Naive thymus-derived CD4-positive, alpha-beta T cell (primary cell): Measurements from ENCODE around the gene NR2F1. TPM values are rescaled to one million over a fixed set of nuclear protein-coding genes. Genes with fewer than 3 reads are reported as not detected.

Experiments used
- ATAC-seq: fragments of 150-1000 bp; cut with Tn5 transposase; 2 replicates; pipeline ENCODE4 v1.10.0; 2021; ENCODE audit warnings: mild to moderate bottlenecking, moderate library complexity
- CTCF ChIA-PET: fragments of 350-600 bp; sonication (Branson Sonifier 250); formaldehyde crosslinking; loops from one replicate; lab custom pipeline; 2021; ENCODE audit warnings: antibody characterized with exemption; lab: Charles Lee
- POLR2A ChIA-PET: fragments of 350-600 bp; sonication (Branson Sonifier 250); formaldehyde crosslinking; loops from one replicate; lab custom pipeline; 2021; ENCODE audit warnings: antibody characterized with exemption, inconsistent platforms; lab: Charles Lee
- DNase-seq, 9 donors: peaks; one replicate each; pipeline versions ENCODE4 v3.0.0 to v3.0.0-alpha.2; 2020 to 2022; ENCODE audit warnings: mixed read lengths in 1 of 9
- H3K27ac ChIP-seq: one replicate; pipeline ENCODE4 v1.7.0; 2013; ENCODE audit warnings: mild to moderate bottlenecking, low read depth, low read length, moderate library complexity
- H3K27me3 ChIP-seq, 2 donors: one replicate each; pipeline ENCODE4 v1.7.0; 2013; ENCODE audit warnings: low read length in 2 of 2, mild to moderate bottlenecking in 2 of 2, moderate library complexity in 2 of 2; ENCODE audit not compliant: control insufficient read depth in 2 of 2, insufficient read depth in 2 of 2
- H3K36me3 ChIP-seq, 3 experiments: 1 replicate in 2 of 3; 2 replicates in 1 of 3; pipeline ENCODE4 v1.7.0; 2013; ENCODE audit warnings: low read length in 3 of 3, mild to moderate bottlenecking in 3 of 3, moderate library complexity in 1 of 3; ENCODE audit not compliant: insufficient read depth in 3 of 3, control insufficient read depth in 2 of 3
- H3K4me1 ChIP-seq, 2 donors: one replicate each; pipeline ENCODE4 v1.7.0; 2013; ENCODE audit warnings: low read length in 2 of 2, mild to moderate bottlenecking in 2 of 2, moderate library complexity in 1 of 2; ENCODE audit not compliant: control insufficient read depth in 2 of 2, insufficient read depth in 2 of 2
- H3K4me3 ChIP-seq: 2 replicates; pipeline ENCODE4 v1.7.0; 2013; ENCODE audit warnings: mild to moderate bottlenecking, low read length
- H3K9me3 ChIP-seq, 3 experiments: 1 replicate in 2 of 3; 2 replicates in 1 of 3; pipeline ENCODE4 v1.7.0; 2013; ENCODE audit warnings: low read length in 3 of 3; ENCODE audit not compliant: control insufficient read depth in 2 of 3
- H3K27ac Mint-ChIP-seq, 9 donors: one replicate each; pipeline ENCODE4 v1.8.0; 2020 to 2022; ENCODE audit warnings: mixed read lengths in 9 of 9, mild to moderate bottlenecking in 8 of 9, moderate library complexity in 5 of 9, inconsistent platforms in 2 of 9
- H3K27me3 Mint-ChIP-seq, 5 donors: one replicate each; pipeline ENCODE4 v1.8.0; 2021 to 2022; ENCODE audit warnings: mixed read lengths in 5 of 5, mild to moderate bottlenecking in 1 of 5
- H3K36me3 Mint-ChIP-seq, 5 donors: one replicate each; pipeline ENCODE4 v1.8.0; 2020 to 2022; ENCODE audit warnings: mixed read lengths in 5 of 5, mild to moderate bottlenecking in 3 of 5, inconsistent platforms in 1 of 5
- H3K4me1 Mint-ChIP-seq, 7 donors: one replicate each; pipeline ENCODE4 v1.8.0; 2020 to 2022; ENCODE audit warnings: mixed read lengths in 7 of 7, mild to moderate bottlenecking in 3 of 7, inconsistent platforms in 1 of 7
- H3K4me3 Mint-ChIP-seq, 10 donors: one replicate each; pipeline ENCODE4 v1.8.0; 2020 to 2022; ENCODE audit warnings: mild to moderate bottlenecking in 10 of 10, mixed read lengths in 10 of 10, moderate library complexity in 6 of 10, inconsistent platforms in 2 of 10
- H3K9me3 Mint-ChIP-seq, 11 donors: one replicate each; pipeline ENCODE4 v1.8.0; 2020 to 2022; ENCODE audit warnings: mixed read lengths in 11 of 11, mild to moderate bottlenecking in 4 of 11, inconsistent platforms in 1 of 11, moderate library complexity in 1 of 11
- intact Hi-C, 2 donors: fragments of 100-400 bp; cut with micrococcal nuclease; formaldehyde crosslinking; loops; one replicate each; pipeline ENCODE4 v1.15.1; 2023
- polyA plus RNA-seq, 2 donors: library from polyadenylated mRNA; unstranded; fragments of 300-500 nt; fragmentation: Illumina TruSeq; gene quantifications; one replicate each; pipeline ENCODE4 v1.2.3, GENCODE V29; 2021
- total RNA-seq, 6 experiments: library from RNA in 5 of 6; stranded (reverse) in 5 of 6; gene quantifications; 1 replicate in 5 of 6; 2 replicates in 1 of 6; pipeline ENCODE4 v1.2.3 and lab custom pipeline; 2021 to 2026

Gene NR2F1
- total and polyA plus RNA-seq, 7 experiments from 2014 or later, result not detected

DNA sequence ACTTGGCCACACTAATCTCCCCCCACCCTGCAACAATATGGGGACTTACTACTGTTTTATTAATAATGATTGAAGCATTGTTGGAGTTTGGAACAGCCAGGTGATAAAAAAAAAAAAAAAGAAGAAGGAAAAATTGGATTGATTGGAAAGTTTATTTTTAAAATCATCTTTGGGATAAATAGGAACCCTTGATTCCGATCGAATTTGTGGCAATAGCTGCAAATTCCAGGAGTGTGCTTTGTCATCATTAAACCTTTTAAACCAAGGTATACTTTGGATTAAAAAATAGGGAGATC is 907 bp upstream of the NR2F1 start:
- Histone ChIP-seq H3K4me3 (no peak overlapping the region), H3K36me3 (no peaks in the 10 kb centered on the region), H3K27me3 (peaks cover 32 to 72% of the 10 kb centered on the region in 2 donors), H3K27ac (no peak overlapping the region), H3K4me1 (peaks cover 26 to 35% of the 10 kb centered on the region in 2 donors), H3K9me3 (no peaks in the 10 kb centered on the region)
- ATAC-seq (no peak), DNase-seq (no peak)
- intact Hi-C loops, result loop anchor here in 1 of 2 donors (5.0 kb wide), 2 partner anchors 945 to 1155 kb away; no protein-coding TSS in a partner anchor
- Mint-ChIP-seq H3K27me3 (peaks cover 40 to 47% (median 45%) of the 10 kb centered on the region in 5 donors), H3K27ac (no peak overlapping the region), H3K4me3 (no peak overlapping the region), H3K9me3 (peaks cover 0 to 13% (median 0%) of the 10 kb centered on the region in 11 donors), H3K4me1 (peaks cover 14 to 34% (median 30%) of the 10 kb centered on the region in 7 donors), H3K36me3 (peaks cover 0 to 9% (median 0%) of the 10 kb centered on the region in 5 donors)
- POLR2A ChIA-PET, result no interaction called here
- CTCF ChIA-PET, result no interaction called here

GRCh38 chr5:93583439-93583767 is 381 bp downstream of the NR2F1 start:
- Mint-ChIP-seq H3K4me3 (peak overlapping the region in 1 of 10 donors; percentile 13), H3K27me3 (peaks cover 38 to 46% (median 42%) of the 10 kb centered on the region in 5 donors), H3K4me1 (peaks cover 11 to 38% (median 30%) of the 10 kb centered on the region in 7 donors), H3K36me3 (peaks cover 0 to 9% (median 2%) of the 10 kb centered on the region in 5 donors), H3K9me3 (peaks cover 0 to 18% (median 0%) of the 10 kb centered on the region in 11 donors), H3K27ac (peak overlapping the region in 2 of 9 donors; percentile 31 to 70)
- ATAC-seq (no peak), DNase-seq (no peak)
- H3K9me3 ChIP-seq, result peaks cover 0 to 4% (median 0%) of the 10 kb centered on the region in 3 experiments
- H3K36me3 ChIP-seq, result no peaks in the 10 kb centered on the region
- POLR2A ChIA-PET, result no interaction called here
- peaks cover 26 to 35% of the 10 kb centered on the region in 2 donors for H3K4me1 ChIP-seq
- peaks cover 36 to 65% of the 10 kb centered on the region in 2 donors for H3K27me3 ChIP-seq
- no peak overlapping the region for H3K4me3 ChIP-seq
- CTCF ChIA-PET, result no interaction called here
- H3K27ac ChIP-seq, result no peak overlapping the region
- intact Hi-C loops, result loop anchor here in 1 of 2 donors (5.0 kb wide), 2 partner anchors 944 to 1154 kb away; no protein-coding TSS in a partner anchor

GRCh38 chr5:93583768-93584595 is 960 bp downstream of the NR2F1 start:
- Histone ChIP-seq H3K4me3 (no peak overlapping the region), H3K27me3 (peaks cover 38 to 65% of the 10 kb centered on the region in 2 donors), H3K27ac (no peak overlapping the region), H3K4me1 (peaks cover 26 to 32% of the 10 kb centered on the region in 2 donors), H3K36me3 (no peaks in the 10 kb centered on the region), H3K9me3 (peaks cover 0 to 4% (median 0%) of the 10 kb centered on the region in 3 experiments)
- CTCF ChIA-PET, result no interaction called here
- intact Hi-C loops, result loop anchor here in 1 of 2 donors (5.0 kb wide), 2 partner anchors 943 to 1153 kb away; no protein-coding TSS in a partner anchor
- Mint-ChIP-seq H3K4me3 (peak overlapping the region in 4 of 10 donors; percentile 13 to 47 (median 22)), H3K27ac (peak overlapping the region in 2 of 9 donors; percentile 31 to 70), H3K9me3 (peaks cover 0 to 23% (median 4%) of the 10 kb centered on the region in 11 donors), H3K4me1 (peaks cover 11 to 38% (median 30%) of the 10 kb centered on the region in 7 donors), H3K27me3 (peaks cover 39 to 47% (median 42%) of the 10 kb centered on the region in 5 donors), H3K36me3 (peaks cover 0 to 10% (median 6%) of the 10 kb centered on the region in 5 donors)
- ATAC-seq (peak; percentile 53), DNase-seq (peak in 1 of 9 donors; percentile 35)
- POLR2A ChIA-PET, result no interaction called here

DNA sequence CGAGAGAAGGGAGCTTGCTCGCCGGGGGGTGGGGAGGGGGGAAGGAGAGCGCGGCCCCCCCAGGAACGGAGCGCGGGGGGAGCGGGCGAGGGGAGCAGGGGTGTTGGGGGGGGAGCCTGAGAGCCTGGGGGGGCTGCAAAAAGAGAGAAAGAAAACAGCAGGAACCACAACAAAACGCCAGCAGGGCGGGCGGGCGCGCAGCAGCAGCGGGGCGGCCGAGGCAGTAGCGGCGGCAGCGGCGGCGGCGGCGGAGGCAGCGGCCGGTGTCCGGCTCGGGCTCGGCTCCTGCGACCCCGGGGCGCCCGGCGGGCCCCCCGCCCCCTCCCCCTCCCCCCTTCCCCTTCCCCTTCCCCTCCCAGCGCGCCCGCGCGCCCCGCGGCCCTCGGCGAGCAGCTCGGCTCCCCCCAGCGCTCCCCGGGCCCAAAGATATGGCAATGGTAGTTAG is 1.6 kb downstream of the NR2F1 start:
- intact Hi-C loops, result loop anchor here in 1 of 2 donors (1.0 to 5.0 kb wide), 3 partner anchors 28 to 1153 kb away; no protein-coding TSS in a partner anchor
- peaks cover 26 to 27% of the 10 kb centered on the region in 2 donors for H3K4me1 ChIP-seq
- POLR2A ChIA-PET, result no interaction called here
- Mint-ChIP-seq H3K9me3 (peaks cover 0 to 26% (median 5%) of the 10 kb centered on the region in 11 donors), H3K4me1 (peaks cover 11 to 40% (median 30%) of the 10 kb centered on the region in 7 donors), H3K4me3 (peak overlapping the region in 3 of 10 donors; percentile 17 to 47 (median 27)), H3K36me3 (peaks cover 0 to 12% (median 6%) of the 10 kb centered on the region in 5 donors), H3K27ac (no peak overlapping the region), H3K27me3 (peaks cover 44 to 54% (median 49%) of the 10 kb centered on the region in 5 donors)
- CTCF ChIA-PET, result no interaction called here
- peaks cover 0 to 4% (median 0%) of the 10 kb centered on the region in 3 experiments for H3K9me3 ChIP-seq
- H3K27me3 ChIP-seq, result peaks cover 41 to 62% of the 10 kb centered on the region in 2 donors
- ATAC-seq, result no peak
- H3K27ac ChIP-seq, result no peak overlapping the region
- H3K36me3 ChIP-seq, result no peaks in the 10 kb centered on the region
- no peak for DNase-seq
- no peak overlapping the region for H3K4me3 ChIP-seq

DNA sequence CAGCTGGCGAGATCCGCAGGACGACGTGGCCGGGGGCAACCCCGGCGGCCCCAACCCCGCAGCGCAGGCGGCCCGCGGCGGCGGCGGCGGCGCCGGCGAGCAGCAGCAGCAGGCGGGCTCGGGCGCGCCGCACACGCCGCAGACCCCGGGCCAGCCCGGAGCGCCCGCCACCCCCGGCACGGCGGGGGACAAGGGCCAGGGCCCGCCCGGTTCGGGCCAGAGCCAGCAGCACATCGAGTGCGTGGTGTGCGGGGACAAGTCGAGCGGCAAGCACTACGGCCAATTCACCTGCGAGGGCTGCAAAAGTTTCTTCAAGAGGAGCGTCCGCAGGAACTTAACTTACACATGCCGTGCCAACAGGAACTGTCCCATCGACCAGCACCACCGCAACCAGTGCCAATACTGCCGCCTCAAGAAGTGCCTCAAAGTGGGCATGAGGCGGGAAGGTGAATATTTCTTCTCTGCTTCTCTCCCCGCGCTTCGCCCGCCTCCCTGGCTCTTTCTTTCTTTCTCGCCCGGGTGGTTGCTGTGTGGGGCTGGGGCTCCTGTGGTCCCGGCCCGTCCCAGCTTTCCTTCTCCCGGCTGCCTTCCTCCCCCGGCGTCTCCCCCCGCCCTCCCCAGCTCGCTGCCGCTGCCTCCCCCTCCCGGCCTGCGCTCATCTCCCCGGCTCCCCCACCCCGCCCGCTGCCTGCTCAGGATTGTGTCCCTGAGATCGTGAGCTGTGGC is 2.2 kb downstream of the NR2F1 start:
- Mint-ChIP-seq H3K4me3 (peak overlapping the region in 9 of 10 donors; percentile 42 to 82 (median 72)), H3K27me3 (peaks cover 47 to 57% (median 55%) of the 10 kb centered on the region in 5 donors), H3K9me3 (peaks cover 0 to 26% (median 5%) of the 10 kb centered on the region in 11 donors), H3K27ac (no peak overlapping the region), H3K4me1 (peaks cover 11 to 35% (median 28%) of the 10 kb centered on the region in 7 donors), H3K36me3 (peaks cover 0 to 12% (median 6%) of the 10 kb centered on the region in 5 donors)
- H3K4me3 ChIP-seq, result no peak overlapping the region
- no peak for ATAC-seq
- peaks cover 20 to 21% of the 10 kb centered on the region in 2 donors for H3K4me1 ChIP-seq
- DNase-seq, result no peak
- H3K27me3 ChIP-seq, result peaks cover 41 to 57% of the 10 kb centered on the region in 2 donors
- intact Hi-C loops, result loop anchor here in 1 of 2 donors (1.0 kb wide), 1 partner anchor 27 kb away; no protein-coding TSS in a partner anchor
- ChIA-PET CTCF (no interaction called here), POLR2A (no interaction called here)
- H3K27ac ChIP-seq, result no peak overlapping the region
- no peaks in the 10 kb centered on the region for H3K36me3 ChIP-seq
- peaks cover 0 to 4% (median 0%) of the 10 kb centered on the region in 3 experiments for H3K9me3 ChIP-seq

DNA sequence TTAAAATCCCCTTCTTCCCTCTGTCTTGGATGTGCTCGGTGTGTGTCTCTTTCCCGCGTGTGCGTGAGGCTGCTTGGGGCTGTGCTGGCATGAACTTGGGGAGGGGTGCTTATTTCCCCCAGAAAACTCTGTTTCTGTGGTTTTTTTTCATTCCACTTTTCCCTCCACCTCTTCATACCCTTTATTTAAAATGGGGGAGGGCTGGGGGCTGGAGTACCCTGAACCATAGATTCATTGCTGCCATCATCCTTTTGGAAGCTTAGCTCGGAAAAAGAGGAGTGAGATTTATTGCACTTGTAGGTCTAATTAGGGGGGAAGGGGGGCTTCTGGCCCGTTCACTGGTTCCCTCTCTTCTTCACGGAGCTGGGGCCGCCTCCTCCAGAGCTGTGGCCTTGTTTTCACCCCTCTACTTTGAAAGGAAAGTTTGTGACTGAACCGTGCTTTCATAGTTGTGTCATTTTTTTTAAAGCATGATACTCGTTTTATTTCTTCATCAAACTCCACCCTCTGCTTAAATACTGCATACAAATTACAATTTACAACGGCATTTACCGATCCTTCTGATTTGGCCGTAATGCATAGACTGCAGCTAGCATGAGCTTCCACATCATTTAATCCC is 2.9 kb downstream of the NR2F1 start:
- Mint-ChIP-seq H3K4me3 (peak overlapping the region in 9 of 10 donors; percentile 59 to 82 (median 72)), H3K27me3 (peaks cover 48 to 57% (median 54%) of the 10 kb centered on the region in 5 donors), H3K9me3 (peaks cover 0 to 26% (median 5%) of the 10 kb centered on the region in 11 donors), H3K27ac (peak overlapping the region in 1 of 9 donors; percentile 76), H3K4me1 (peaks cover 7 to 28% (median 21%) of the 10 kb centered on the region in 7 donors), H3K36me3 (peaks cover 0 to 12% (median 6%) of the 10 kb centered on the region in 5 donors)
- H3K36me3 ChIP-seq, result no peaks in the 10 kb centered on the region
- H3K4me1 ChIP-seq, result peaks cover 14% of the 10 kb centered on the region in 2 donors
- H3K27ac ChIP-seq, result no peak overlapping the region
- peaks cover 41 to 51% of the 10 kb centered on the region in 2 donors for H3K27me3 ChIP-seq
- ChIA-PET POLR2A (no interaction called here), CTCF (no interaction called here)
- H3K4me3 ChIP-seq, result no peak overlapping the region
- no peak for ATAC-seq
- no peak for DNase-seq
- intact Hi-C loops, result loop anchor here in 1 of 2 donors (1.0 to 2.0 kb wide), 3 partner anchors 13 to 26 kb away; no protein-coding TSS in a partner anchor
- peaks cover 0 to 4% (median 0%) of the 10 kb centered on the region in 3 experiments for H3K9me3 ChIP-seq
